ENCODE measurements around the gene DLEC1.

GRCh38 chr3:38049358-38050126, 10.5 kb downstream of the DLEC1 start:
- TF ChIP-seq POLR2A (IDR thresholded peaks at IDR 0.05): no peak
- TF ChIP-seq CTCF (IDR thresholded peaks at IDR 0.05): no peak
